Measurements from ENCODE around the gene RPTOR. TPM values are rescaled to one million over a fixed set of nuclear protein-coding genes. Genes with fewer than 3 reads are reported as not detected.
"Not testable (repeated sequence)": the region's sequence is repeated elsewhere in the genome, so short reads cannot be mapped to it uniquely, and the experiment has no call there.

The RPTOR gene
- total RNA-seq, 1 experiment from 2014 or later: 27.0 TPM

GRCh38 chr17:80875480-80875995, 330.9 kb downstream of the RPTOR start:
- DNase-seq (ENCODE audit: low read depth in 1 of 2, low spot score in 2 of 2); H3K4me3 ChIP-seq; H3K27me3 ChIP-seq (replicated peaks); H3K27ac ChIP-seq; H3K9me3 ChIP-seq (replicated peaks): not testable (repeated sequence)
- H3K4me1 ChIP-seq (replicated peaks): peaks cover 22% of the 10 kb centered on the region
- peaks cover 24% of the 10 kb centered on the region for H3K36me3 ChIP-seq

GRCh38 chr17:80876456-80876949, 331.9 kb downstream of the RPTOR start:
- peaks cover 22% of the 10 kb centered on the region for H3K4me1 ChIP-seq (replicated peaks)
- H3K9me3 ChIP-seq (replicated peaks); H3K27me3 ChIP-seq (replicated peaks); H3K27ac ChIP-seq; H3K4me3 ChIP-seq; DNase-seq (ENCODE audit: low read depth in 1 of 2, low spot score in 2 of 2): not testable (repeated sequence)
- peaks cover 34% of the 10 kb centered on the region for H3K36me3 ChIP-seq

- H3K4me1 ChIP-seq (replicated peaks): peaks cover 17% of the 10 kb centered on the region
- DNase-seq (ENCODE audit: low read depth in 1 of 2, low spot score in 2 of 2): no peak
- no peaks in the 10 kb centered on the region for H3K9me3 ChIP-seq (replicated peaks)
- no peaks in the 10 kb centered on the region for H3K27me3 ChIP-seq (replicated peaks)
- H3K27ac ChIP-seq: no peak overlapping the region
- H3K36me3 ChIP-seq: peaks cover 40% of the 10 kb centered on the region
- H3K4me3 ChIP-seq: no peak overlapping the region
These were observed 332.5 kb downstream of the RPTOR start for GRCh38 chr17:80876950-80877728.

GRCh38 chr17:80877729-80878303, 333.2 kb downstream of the RPTOR start:
- DNase-seq (ENCODE audit: low read depth in 1 of 2, low spot score in 2 of 2): no peak
- H3K4me1 ChIP-seq (replicated peaks): peaks cover 11% of the 10 kb centered on the region
- H3K27ac ChIP-seq: no peak overlapping the region
- H3K4me3 ChIP-seq: no peak overlapping the region
- no peaks in the 10 kb centered on the region for H3K27me3 ChIP-seq (replicated peaks)
- H3K36me3 ChIP-seq: peaks cover 47% of the 10 kb centered on the region
- H3K9me3 ChIP-seq (replicated peaks): no peaks in the 10 kb centered on the region

GRCh38 chr17:80878876-80879722, 334.5 kb downstream of the RPTOR start:
- H3K27me3 ChIP-seq (replicated peaks): no peaks in the 10 kb centered on the region

GRCh38 chr17:80879723-80880647, 335.3 kb downstream of the RPTOR start:
- H3K36me3 ChIP-seq: peaks cover 63% of the 10 kb centered on the region
- no peaks in the 10 kb centered on the region for H3K27me3 ChIP-seq (replicated peaks)
- H3K9me3 ChIP-seq (replicated peaks): no peaks in the 10 kb centered on the region
- H3K4me1 ChIP-seq (replicated peaks): no peaks in the 10 kb centered on the region
- no peak for DNase-seq (ENCODE audit: low read depth in 1 of 2, low spot score in 2 of 2)
- H3K4me3 ChIP-seq: no peak overlapping the region
- H3K27ac ChIP-seq: no peak overlapping the region

More at GRCh38 chr17:80878876-80879722, 334.5 kb downstream of the RPTOR start:
- Histone ChIP-seq H3K4me1 (replicated peaks) (no peaks in the 10 kb centered on the region), H3K9me3 (replicated peaks) (no peaks in the 10 kb centered on the region), H3K27ac (no peak overlapping the region), H3K36me3 (peaks cover 60% of the 10 kb centered on the region), H3K4me3 (no peak overlapping the region)
- no peak for DNase-seq (ENCODE audit: low read depth in 1 of 2, low spot score in 2 of 2)

GRCh38 chr17:80880648-80880985, 336.0 kb downstream of the RPTOR start:
- no peaks in the 10 kb centered on the region for H3K4me1 ChIP-seq (replicated peaks)
- H3K4me3 ChIP-seq: no peak overlapping the region
- H3K36me3 ChIP-seq: peaks cover 70% of the 10 kb centered on the region
- DNase-seq (ENCODE audit: low read depth in 1 of 2, low spot score in 2 of 2): no peak
- no peaks in the 10 kb centered on the region for H3K27me3 ChIP-seq (replicated peaks)
- H3K27ac ChIP-seq: no peak overlapping the region
- no peaks in the 10 kb centered on the region for H3K9me3 ChIP-seq (replicated peaks)

GRCh38 chr17:80881306-80881705, 336.7 kb downstream of the RPTOR start:
- Histone ChIP-seq H3K27me3 (replicated peaks) (no peaks in the 10 kb centered on the region), H3K27ac (no peak overlapping the region), H3K9me3 (replicated peaks) (no peaks in the 10 kb centered on the region), H3K4me1 (replicated peaks) (no peaks in the 10 kb centered on the region), H3K4me3 (no peak overlapping the region), H3K36me3 (peaks cover 76% of the 10 kb centered on the region)
- no peak for DNase-seq (ENCODE audit: low read depth in 1 of 2, low spot score in 2 of 2)

- Histone ChIP-seq H3K4me3 (no peak overlapping the region), H3K27ac (no peak overlapping the region), H3K36me3 (peaks cover 81% of the 10 kb centered on the region), H3K4me1 (replicated peaks) (no peaks in the 10 kb centered on the region), H3K27me3 (replicated peaks) (no peaks in the 10 kb centered on the region), H3K9me3 (replicated peaks) (no peaks in the 10 kb centered on the region)
- no peak for DNase-seq (ENCODE audit: low read depth in 1 of 2, low spot score in 2 of 2)
These were observed 337.7 kb downstream of the RPTOR start for GRCh38 chr17:80882323-80882722.

GRCh38 chr17:80882926-80883685, 338.5 kb downstream of the RPTOR start:
- Histone ChIP-seq H3K9me3 (replicated peaks) (no peaks in the 10 kb centered on the region), H3K4me1 (replicated peaks) (no peaks in the 10 kb centered on the region), H3K4me3 (no peak overlapping the region), H3K27ac (no peak overlapping the region), H3K27me3 (replicated peaks) (no peaks in the 10 kb centered on the region), H3K36me3 (peaks cover 79% of the 10 kb centered on the region)
- no peak for DNase-seq (ENCODE audit: low read depth in 1 of 2, low spot score in 2 of 2)

GRCh38 chr17:80883831-80884735, 339.4 kb downstream of the RPTOR start:
- Histone ChIP-seq H3K4me1 (replicated peaks) (no peaks in the 10 kb centered on the region), H3K27me3 (replicated peaks) (no peaks in the 10 kb centered on the region), H3K4me3 (no peak overlapping the region), H3K27ac (no peak overlapping the region), H3K36me3 (peaks cover 89% of the 10 kb centered on the region), H3K9me3 (replicated peaks) (no peaks in the 10 kb centered on the region)
- DNase-seq (ENCODE audit: low read depth in 1 of 2, low spot score in 2 of 2): peak in 1 of 2 experiments; percentile 46

GRCh38 chr17:80884811-80885210, 340.2 kb downstream of the RPTOR start:
- DNase-seq (ENCODE audit: low read depth in 1 of 2, low spot score in 2 of 2): peak in 1 of 2 experiments; percentile 50
- Histone ChIP-seq H3K9me3 (replicated peaks) (no peaks in the 10 kb centered on the region), H3K4me1 (replicated peaks) (no peaks in the 10 kb centered on the region), H3K27ac (no peak overlapping the region), H3K4me3 (no peak overlapping the region), H3K36me3 (peaks cover 87% of the 10 kb centered on the region), H3K27me3 (replicated peaks) (no peaks in the 10 kb centered on the region)

Measured in SJSA1 (cell line).